Activated T-helper 17 cell treated with anti-CD3 and anti-CD28 coated beads, Interleukin-2, amount 50 U/mL, for 72 hours (primary cell): ENCODE measurements around the gene AGPAT1. TPM values are rescaled to one million over a fixed set of nuclear protein-coding genes. Genes with fewer than 3 reads are reported as not detected.

Source experiments
- ATAC-seq: fragments of 150-1000 bp; cut with Tn5 transposase; replicated peaks from 2 replicates; pipeline ENCODE4 v1.10.0; 2021; ENCODE audit warnings: mild to moderate bottlenecking, moderate library complexity
- H3K27ac Mint-ChIP-seq: one replicate; pipeline ENCODE4 v1.8.0; 2022; ENCODE audit warnings: mixed read lengths
- H3K27me3 Mint-ChIP-seq: one replicate; pipeline ENCODE4 v1.8.0; 2022; ENCODE audit warnings: mixed read lengths
- H3K36me3 Mint-ChIP-seq: one replicate; pipeline ENCODE4 v1.8.0; 2022; ENCODE audit warnings: low read depth, mild to moderate bottlenecking, mixed read lengths
- H3K4me1 Mint-ChIP-seq: one replicate; pipeline ENCODE4 v1.8.0; 2022; ENCODE audit warnings: mixed read lengths
- H3K4me3 Mint-ChIP-seq: one replicate; pipeline ENCODE4 v1.8.0; 2022; ENCODE audit warnings: mild to moderate bottlenecking, mixed read lengths
- H3K9me3 Mint-ChIP-seq: one replicate; pipeline ENCODE4 v1.8.0; 2022; ENCODE audit warnings: mixed read lengths
- total RNA-seq, 2 donors: library from RNA; stranded (reverse); gene quantifications; one replicate each; pipeline ENCODE4 v1.2.3, GENCODE V29; 2022

The AGPAT1 gene
- total RNA-seq, 2 donors from 2014 or later, result 26.8 to 37.5 TPM

DNA sequence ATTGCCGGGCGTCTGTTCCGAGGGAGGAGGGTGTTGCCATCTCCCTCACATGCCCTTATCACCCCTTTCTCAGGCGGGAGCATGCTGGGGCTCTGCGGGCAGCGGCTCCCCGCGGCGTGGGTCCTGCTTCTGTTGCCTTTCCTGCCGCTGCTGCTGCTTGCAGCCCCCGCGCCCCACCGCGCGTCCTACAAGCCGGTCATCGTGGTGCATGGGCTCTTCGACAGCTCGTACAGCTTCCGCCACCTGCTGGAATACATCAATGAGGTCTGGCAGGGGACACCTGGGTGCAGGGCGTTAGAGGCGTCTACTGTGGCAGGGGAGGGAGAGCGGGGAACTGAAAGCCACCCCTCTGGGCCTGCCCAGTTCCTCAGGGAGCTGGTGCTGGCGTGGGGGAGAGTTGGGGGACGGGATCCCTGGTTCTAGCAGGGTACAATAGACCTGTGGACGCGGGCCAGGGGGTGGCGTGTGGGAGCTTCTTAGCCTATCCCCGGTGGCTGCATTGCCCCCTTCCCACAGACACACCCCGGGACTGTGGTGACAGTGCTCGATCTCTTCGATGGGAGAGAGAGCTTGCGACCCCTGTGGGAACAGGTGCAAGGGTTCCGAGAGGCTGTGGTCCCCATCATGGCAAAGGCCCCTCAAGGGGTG is 21.2 kb downstream of the AGPAT1 start:
- peaks cover 26% of the 10 kb centered on the region for H3K4me1 Mint-ChIP-seq
- peak; percentile 93 for ATAC-seq
- H3K4me3 Mint-ChIP-seq, result peak overlapping the region; percentile 90
- H3K9me3 Mint-ChIP-seq, result no peaks in the 10 kb centered on the region
- H3K27ac Mint-ChIP-seq, result peak overlapping the region; percentile 77
- peaks cover 18% of the 10 kb centered on the region for H3K36me3 Mint-ChIP-seq
- H3K27me3 Mint-ChIP-seq, result peaks cover 15% of the 10 kb centered on the region

- Mint-ChIP-seq H3K9me3 (no peaks in the 10 kb centered on the region), H3K4me3 (peak within 1 kb of the TSS; percentile 90), H3K27ac (peak within 1 kb of the TSS; percentile 77), H3K36me3 (peaks cover 17% of the 10 kb centered on the region), H3K27me3 (peaks cover 18% of the 10 kb centered on the region), H3K4me1 (peaks cover 28% of the 10 kb centered on the region)
- ATAC-seq, result peak; percentile 67
Observed at GRCh38 chr6:32153564-32154513, 22.0 kb downstream of the AGPAT1 start, which contains the start of gene PPT2. Gene PPT2, plus strand, starts transcription at chr6:32154141. Its CDS starts 454 bp downstream, at chr6:32154595.

DNA sequence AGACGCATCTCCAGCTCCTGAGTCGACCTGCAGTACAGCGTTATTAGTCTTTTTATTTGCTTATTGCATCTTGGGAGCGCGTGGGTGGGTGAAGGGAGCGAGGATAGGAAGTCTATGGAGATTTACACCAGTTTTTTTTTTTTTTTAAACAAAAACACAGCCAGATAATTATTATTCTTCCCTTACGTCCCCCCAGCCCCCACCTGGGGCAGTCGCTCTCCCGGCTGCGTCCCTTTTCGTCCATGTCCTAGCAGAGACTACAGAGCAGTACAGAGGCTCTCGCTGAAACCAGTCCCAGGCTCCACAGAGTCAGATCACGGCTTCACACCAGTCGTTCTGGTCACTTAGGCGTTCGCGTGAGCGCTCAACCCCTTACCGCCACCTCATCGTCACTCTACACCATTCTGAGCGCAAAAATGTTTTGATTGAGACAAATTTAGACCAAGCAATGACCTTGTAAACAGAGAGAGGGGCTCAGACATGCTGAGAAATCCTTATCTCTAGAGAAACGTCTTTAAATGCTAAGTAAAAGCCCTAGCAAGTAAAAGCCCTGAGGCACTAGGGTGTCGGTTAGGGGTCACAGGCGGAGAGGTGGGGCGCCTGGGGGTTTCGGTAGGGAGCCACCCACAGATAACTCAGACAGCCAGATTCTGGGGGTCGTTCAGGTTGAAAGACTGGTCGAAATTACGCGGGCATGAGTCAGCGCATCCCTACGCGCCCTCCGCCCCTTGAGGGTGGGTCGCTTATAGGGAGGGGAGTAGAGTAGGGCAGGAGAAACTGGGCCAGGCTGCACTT is 22.9 kb downstream of the AGPAT1 start:
- ATAC-seq, result no peak
- H3K27ac Mint-ChIP-seq, result peak overlapping the region; percentile 36
- peaks cover 27% of the 10 kb centered on the region for H3K27me3 Mint-ChIP-seq
- H3K36me3 Mint-ChIP-seq, result peaks cover 9% of the 10 kb centered on the region
- peak overlapping the region; percentile 90 for H3K4me3 Mint-ChIP-seq
- peaks cover 33% of the 10 kb centered on the region for H3K4me1 Mint-ChIP-seq
- H3K9me3 Mint-ChIP-seq, result no peaks in the 10 kb centered on the region

GRCh38 chr6:32151863-32152768 is 23.8 kb downstream of the AGPAT1 start, which contains the start of gene PRRT1:
Gene PRRT1, minus strand, starts transcription at chr6:32151939. Its CDS starts 112 bp downstream, at chr6:32151827.
- peaks cover under 1% of the 10 kb centered on the region for H3K36me3 Mint-ChIP-seq
- no peak for ATAC-seq
- peaks cover 28% of the 10 kb centered on the region for H3K27me3 Mint-ChIP-seq
- H3K4me1 Mint-ChIP-seq, result peaks cover 33% of the 10 kb centered on the region
- H3K4me3 Mint-ChIP-seq, result peak within 1 kb of the TSS; percentile 90
- H3K9me3 Mint-ChIP-seq, result no peaks in the 10 kb centered on the region
- no peak within 1 kb of the TSS for H3K27ac Mint-ChIP-seq

DNA sequence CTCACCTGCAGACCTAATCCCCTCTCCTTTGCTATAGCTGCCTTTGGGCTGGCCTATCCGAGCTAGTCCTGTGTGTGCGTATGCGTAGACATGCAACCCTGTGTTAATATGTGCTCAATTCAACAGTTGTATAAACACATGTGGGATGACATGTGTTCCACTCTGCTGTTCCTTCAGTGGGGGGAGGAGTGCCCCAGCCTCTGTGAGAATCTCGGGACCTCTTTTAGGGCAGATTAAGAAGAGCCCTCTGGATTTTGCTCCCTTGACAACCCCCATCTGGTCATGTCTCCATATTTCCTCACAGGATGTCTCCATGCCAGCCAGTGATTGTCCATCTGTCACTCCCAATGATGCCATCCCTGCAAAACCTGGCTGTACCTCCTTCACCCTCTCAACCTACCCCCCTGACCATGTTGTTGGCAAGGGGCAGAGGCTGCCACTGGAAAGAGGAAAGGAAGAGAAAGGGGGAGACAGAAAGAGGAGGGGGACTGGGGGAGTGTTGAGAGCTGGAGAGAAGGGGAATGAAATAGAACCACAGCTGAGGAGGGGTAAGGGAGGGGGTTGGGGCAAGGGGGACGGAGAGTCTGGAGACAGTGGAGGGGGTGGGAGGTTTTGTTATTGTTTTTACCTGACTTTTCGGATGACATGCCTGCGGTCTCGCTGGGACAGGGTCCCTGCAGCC is 24.6 kb downstream of the AGPAT1 start:
- Mint-ChIP-seq H3K4me1 (peaks cover 33% of the 10 kb centered on the region), H3K27ac (no peak overlapping the region), H3K27me3 (peaks cover 28% of the 10 kb centered on the region), H3K4me3 (no peak overlapping the region), H3K9me3 (no peaks in the 10 kb centered on the region), H3K36me3 (no peaks in the 10 kb centered on the region)
- no peak for ATAC-seq

GRCh38 chr6:32149932-32150870 is 25.7 kb downstream of the AGPAT1 start:
- H3K36me3 Mint-ChIP-seq, result no peaks in the 10 kb centered on the region
- no peaks in the 10 kb centered on the region for H3K9me3 Mint-ChIP-seq
- H3K27me3 Mint-ChIP-seq, result peaks cover 28% of the 10 kb centered on the region
- peaks cover 29% of the 10 kb centered on the region for H3K4me1 Mint-ChIP-seq
- peak overlapping the region; percentile 3 for H3K4me3 Mint-ChIP-seq
- no peak overlapping the region for H3K27ac Mint-ChIP-seq
- no peak for ATAC-seq

DNA sequence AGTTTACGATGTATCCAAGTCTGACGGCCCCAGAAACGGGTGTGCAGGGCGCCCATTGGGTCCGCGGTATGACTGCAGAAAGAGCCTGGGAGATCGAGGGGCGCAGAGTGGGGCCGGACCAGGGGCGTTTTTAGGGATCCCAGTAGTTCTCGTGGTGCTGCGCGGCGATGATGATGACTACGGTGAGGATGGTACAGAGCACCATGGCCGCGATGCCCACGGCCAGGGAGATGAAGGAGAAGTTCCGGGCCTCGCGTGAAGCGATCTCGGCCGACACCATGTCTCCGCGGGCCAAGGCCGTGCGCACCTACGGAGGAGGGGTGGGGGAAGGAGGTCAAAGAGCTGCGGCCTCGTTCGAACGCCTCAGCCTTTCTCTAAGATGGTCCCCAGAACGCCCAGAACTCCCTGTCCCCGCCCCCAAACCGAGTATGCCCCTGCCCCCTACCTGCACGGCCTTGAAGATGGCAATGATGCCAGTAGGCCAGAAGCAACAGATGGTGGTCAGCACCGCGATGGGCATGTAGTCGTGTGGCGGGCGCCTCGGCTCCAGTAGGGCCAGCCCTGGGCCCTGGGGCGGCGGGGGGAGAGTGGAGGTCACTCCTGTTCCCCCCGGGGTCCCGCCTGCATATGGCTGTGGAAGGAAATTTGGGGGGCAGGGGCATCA is 26.7 kb downstream of the AGPAT1 start:
- no peaks in the 10 kb centered on the region for H3K9me3 Mint-ChIP-seq
- peak overlapping the region; percentile 80 for H3K4me3 Mint-ChIP-seq
- H3K4me1 Mint-ChIP-seq, result peaks cover 20% of the 10 kb centered on the region
- ATAC-seq, result peak; percentile 32
- H3K36me3 Mint-ChIP-seq, result no peaks in the 10 kb centered on the region
- H3K27ac Mint-ChIP-seq, result peak overlapping the region; percentile 48
- peaks cover 28% of the 10 kb centered on the region for H3K27me3 Mint-ChIP-seq

DNA sequence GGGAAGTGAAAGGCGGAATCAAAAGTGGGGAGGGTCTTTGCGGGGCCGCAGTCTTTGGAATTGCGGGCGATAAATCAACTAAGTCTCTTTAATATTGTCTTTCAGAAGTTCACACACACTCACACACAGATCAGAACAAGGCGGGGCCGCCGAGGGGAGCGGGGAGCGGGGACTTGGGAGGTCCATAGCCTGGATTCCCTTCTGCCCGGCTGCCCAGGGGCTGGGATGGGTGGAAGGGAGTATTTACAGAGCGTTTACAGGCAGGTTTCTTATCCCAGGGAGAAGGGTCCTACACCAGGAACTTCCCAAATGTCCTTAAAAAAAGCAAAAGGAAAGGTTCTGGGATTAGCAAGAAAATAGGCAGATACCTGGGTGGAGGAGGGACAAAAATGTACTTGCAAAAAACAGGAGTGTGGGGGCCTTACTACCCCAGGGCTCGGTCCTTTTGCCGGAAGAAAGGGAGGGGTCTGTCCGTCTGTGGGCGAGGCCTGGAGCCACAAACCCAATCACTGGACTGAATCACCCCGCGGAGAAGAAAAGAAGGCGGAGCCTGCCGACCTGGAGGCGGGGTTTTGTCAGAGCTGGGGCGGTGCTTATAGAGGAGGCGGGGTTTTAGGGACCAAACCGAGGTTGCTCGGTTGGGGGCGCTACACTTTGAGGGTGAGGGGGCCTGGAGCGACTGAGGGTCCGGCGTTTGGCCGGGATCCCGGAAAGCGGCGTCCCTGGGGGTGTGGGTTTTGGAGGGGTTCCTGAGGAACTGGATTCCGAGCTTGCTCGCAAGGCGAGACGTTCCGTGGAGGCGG is 27.4 kb downstream of the AGPAT1 start:
- peaks cover 28% of the 10 kb centered on the region for H3K27me3 Mint-ChIP-seq
- H3K4me1 Mint-ChIP-seq, result peaks cover 17% of the 10 kb centered on the region
- peak; percentile 85 for ATAC-seq
- H3K27ac Mint-ChIP-seq, result peak overlapping the region; percentile 48
- H3K9me3 Mint-ChIP-seq, result no peaks in the 10 kb centered on the region
- H3K36me3 Mint-ChIP-seq, result no peaks in the 10 kb centered on the region
- H3K4me3 Mint-ChIP-seq, result peak overlapping the region; percentile 80

- H3K27me3 Mint-ChIP-seq, result peaks cover 28% of the 10 kb centered on the region
Observed at GRCh38 chr6:32147401-32148132, 28.3 kb downstream of the AGPAT1 start.

GRCh38 chr6:32146687-32147086 is 29.2 kb downstream of the AGPAT1 start:
- no peaks in the 10 kb centered on the region for H3K36me3 Mint-ChIP-seq
- H3K27ac Mint-ChIP-seq, result no peak overlapping the region
- H3K4me3 Mint-ChIP-seq, result no peak overlapping the region
- no peaks in the 10 kb centered on the region for H3K9me3 Mint-ChIP-seq
- peaks cover 34% of the 10 kb centered on the region for H3K27me3 Mint-ChIP-seq
- H3K4me1 Mint-ChIP-seq, result peaks cover 12% of the 10 kb centered on the region
- no peak for ATAC-seq

More at GRCh38 chr6:32147401-32148132, 28.3 kb downstream of the AGPAT1 start:
- Mint-ChIP-seq H3K36me3 (no peaks in the 10 kb centered on the region), H3K27ac (no peak overlapping the region), H3K4me1 (peaks cover 12% of the 10 kb centered on the region), H3K9me3 (no peaks in the 10 kb centered on the region), H3K4me3 (peak overlapping the region; percentile 80)
- ATAC-seq, result no peak

GRCh38 chr6:32146287-32146686 is 29.6 kb downstream of the AGPAT1 start:
- Mint-ChIP-seq H3K27me3 (peaks cover 35% of the 10 kb centered on the region), H3K4me1 (peaks cover 12% of the 10 kb centered on the region), H3K27ac (no peak overlapping the region), H3K4me3 (no peak overlapping the region), H3K9me3 (no peaks in the 10 kb centered on the region), H3K36me3 (no peaks in the 10 kb centered on the region)
- no peak for ATAC-seq
